GM12878 (cell line): ENCODE data around the gene TRIM7. TPM values are rescaled to one million over a fixed set of nuclear protein-coding genes. Genes with fewer than 3 reads are reported as not detected.
A peak's percentile ranks its signal among the peaks of the same experiment; 100 is the strongest.

Source experiments
- BCL11A ChIP-seq: IDR thresholded peaks from 2 replicates; pipeline ENCODE4 v1.6.1; 2011; ENCODE audit warnings: low read depth, low read length
- BHLHE40 ChIP-seq, 2 experiments: fragments of 450-650 bp in 1 of 2; IDR thresholded peaks; 2 replicates each; pipeline ENCODE4 v1.6.1; 2011 to 2017; ENCODE audit warnings: low read depth in 2 of 2, borderline replicate concordance in 1 of 2, improper control_type of control experiment in 1 of 2, low read length in 1 of 2, mild to moderate bottlenecking in 1 of 2
- CHD1 ChIP-seq: IDR thresholded peaks from 2 replicates; pipeline ENCODE4 v1.6.1; 2012; ENCODE audit warnings: low read depth, low read length, improper control_type of control experiment
- DPF2 ChIP-seq: fragments of 450-650 bp; IDR thresholded peaks from 2 replicates; pipeline ENCODE4 v1.6.1; 2017; ENCODE audit warnings: mild to moderate bottlenecking
- E2F4 ChIP-seq: IDR thresholded peaks from 2 replicates; pipeline ENCODE4 v1.6.1; 2012; ENCODE audit warnings: low read depth, low read length, improper control_type of control experiment
- FOXM1 ChIP-seq: IDR thresholded peaks from 2 replicates; pipeline ENCODE4 v1.6.1; 2012; ENCODE audit warnings: low read depth, mild to moderate bottlenecking, inconsistent platforms, low read length, moderate library complexity
- GABPA ChIP-seq: IDR thresholded peaks from 2 replicates; pipeline ENCODE4 v1.6.1; 2014; ENCODE audit warnings: antibody characterized with exemption, low read depth, mild to moderate bottlenecking, inconsistent platforms
- HDGF ChIP-seq: fragments of 450-650 bp; IDR thresholded peaks from 2 replicates; pipeline ENCODE4 v1.6.1; 2016; ENCODE audit warnings: antibody characterized with exemption
- JUNB ChIP-seq: IDR thresholded peaks from 2 replicates; pipeline ENCODE4 v1.6.1; 2016; ENCODE audit warnings: antibody characterized with exemption, mild to moderate bottlenecking
- MAX ChIP-seq: IDR thresholded peaks from 2 replicates; pipeline ENCODE4 v1.6.1; 2012; ENCODE audit warnings: low read depth, low read length, improper control_type of control experiment
- MEF2A ChIP-seq: IDR thresholded peaks from 2 replicates; pipeline ENCODE4 v1.6.1; 2011; ENCODE audit warnings: low read depth, mild to moderate bottlenecking, low read length, moderate library complexity; ENCODE audit not compliant: insufficient read depth
- MXI1 ChIP-seq: fragments of 150-350 bp; IDR thresholded peaks from 2 replicates; pipeline ENCODE4 v1.6.1; 2011; ENCODE audit warnings: low read depth, mild to moderate bottlenecking, inconsistent platforms, low read length, improper control_type of control experiment
- NKRF ChIP-seq: fragments of 450-650 bp; conservative IDR thresholded peaks from 2 replicates; pipeline ENCODE4 v1.6.1; 2017; ENCODE audit warnings: mild to moderate bottlenecking, moderate library complexity
- NR2F1 ChIP-seq: fragments of 450-650 bp; conservative IDR thresholded peaks from 2 replicates; pipeline ENCODE4 v1.6.1; 2017; ENCODE audit warnings: mild to moderate bottlenecking
- PAX5 ChIP-seq: IDR thresholded peaks from 2 replicates; pipeline ENCODE4 v1.6.1; 2011; ENCODE audit warnings: low read depth, low read length, borderline replicate concordance
- PAX8 ChIP-seq: fragments of 450-650 bp; IDR thresholded peaks from 2 replicates; pipeline ENCODE4 v1.6.1; 2017; ENCODE audit warnings: mild to moderate bottlenecking, moderate library complexity
- POLR2AphosphoS5 ChIP-seq: IDR thresholded peaks from 2 replicates; pipeline ENCODE4 v1.6.1; 2011; ENCODE audit warnings: mild to moderate bottlenecking, low read length, inconsistent platforms
- POU2F2 ChIP-seq: IDR thresholded peaks from 3 replicates; pipeline ENCODE4 v1.6.1; 2011; ENCODE audit warnings: low read depth, mild to moderate bottlenecking, low read length, borderline replicate concordance
- RCOR1 ChIP-seq: conservative IDR thresholded peaks from 2 replicates; pipeline ENCODE4 v1.6.1; 2012; ENCODE audit warnings: low read depth, low read length, improper control_type of control experiment
- SREBF1 ChIP-seq: IDR thresholded peaks from 2 replicates; pipeline ENCODE4 v1.6.1; 2012; ENCODE audit warnings: mild to moderate bottlenecking, low read length
- SRF ChIP-seq, 2 experiments: IDR thresholded peaks; 2 replicates each; pipeline ENCODE4 v1.6.1; 2011; ENCODE audit warnings: low read depth in 2 of 2, low read length in 2 of 2, mild to moderate bottlenecking in 1 of 2, moderate library complexity in 1 of 2
- STAT1 ChIP-seq: fragments of 450-650 bp; conservative IDR thresholded peaks from 2 replicates; pipeline ENCODE4 v1.6.1; 2014; ENCODE audit warnings: antibody characterized with exemption, mild to moderate bottlenecking
- TAF1 ChIP-seq: IDR thresholded peaks from 2 replicates; pipeline ENCODE4 v1.6.1; 2011; ENCODE audit warnings: mild to moderate bottlenecking, low read depth, low read length, borderline replicate concordance
- ZBED1 ChIP-seq: IDR thresholded peaks from 2 replicates; pipeline ENCODE4 v1.6.1; 2016; ENCODE audit warnings: borderline replicate concordance
- ZNF24 ChIP-seq: fragments of 450-650 bp; IDR thresholded peaks from 2 replicates; pipeline ENCODE4 v1.6.1; 2017; ENCODE audit warnings: antibody characterized with exemption, mild to moderate bottlenecking
- ZNF687 ChIP-seq: fragments of 450-650 bp; IDR thresholded peaks from 2 replicates; pipeline ENCODE4 v1.6.1; 2017; ENCODE audit warnings: mild to moderate bottlenecking, moderate library complexity
- polyA plus RNA-seq, 11 experiments: library from polyadenylated mRNA; depleted of rRNA in 4 of 11; unstranded in 6 of 11; stranded (reverse) in 5 of 11; fragments of >200 nt; fragmentation: Nextera tagmentation in 4 of 11; fragmentation: Illumina TruSeq in 1 of 11; extraction: Ambion mirVana in 4 of 11; extraction: Trizol in 1 of 11; gene quantifications; 1 replicate in 1 of 11; 2 replicates in 10 of 11; pipeline versions ENCODE4 v1.2.1 to v1.2.3, GENCODE V29; 2011 to 2016; ENCODE audit warnings: inconsistent platforms in 2 of 11, missing spikeins in 2 of 11, low read depth in 1 of 11
- total RNA-seq, 4 experiments: library from RNA; depleted of rRNA in 3 of 4; stranded (reverse); fragments of >200 nt in 3 of 4; fragmentation: Illumina TruSeq in 1 of 4; extraction: Trizol in 1 of 4; gene quantifications; 2 replicates each; pipeline versions ENCODE4 v1.2.1 to v1.2.3, GENCODE V29; 2013 to 2021

The TRIM7 gene
- total and polyA plus RNA-seq, 10 of the 15 experiments (the other 5 are each of a cell fraction or from before 2014, with no cell fraction given): 0.02 to 1.6 (median 0.41) TPM

- no peak for TF ChIP-seq ZNF687
- no peak for TF ChIP-seq DPF2
- no peak for TF ChIP-seq SREBF1
- no peak for TF ChIP-seq TAF1
- 0 out of 2 replicates have a peak, but pooled peaks have one; percentile 88 for TF ChIP-seq CHD1
- TF ChIP-seq FOXM1: no peak
- no peak for TF ChIP-seq BCL11A
- peak; percentile 99 for TF ChIP-seq ZNF24
- 0 out of 2 replicates have a peak, but pooled peaks have one; percentile 65 for TF ChIP-seq ZBED1
- no peak for TF ChIP-seq SRF (IDR thresholded peaks at IDR 0.05; ENCODE audit: low read depth in 2 of 2, low read length in 2 of 2)
- TF ChIP-seq RCOR1: no peak
- TF ChIP-seq NR2F1: peak; percentile 47; the same call in 1 of the 2 replicates
- TF ChIP-seq JUNB: no peak
- no peak for TF ChIP-seq POU2F2
- no peak for TF ChIP-seq PAX5
- no peak for TF ChIP-seq POLR2AphosphoS5
- no peak for TF ChIP-seq MXI1
- no peak for TF ChIP-seq PAX8
- no peak for TF ChIP-seq E2F4
- 0 out of 2 replicates have a peak, but pooled peaks have one; percentile 29 for TF ChIP-seq HDGF
- no peak for TF ChIP-seq BHLHE40 (IDR thresholded peaks at IDR 0.05; ENCODE audit: borderline replicate concordance in 1 of 2, low read depth in 2 of 2, low read length in 1 of 2)
- TF ChIP-seq GABPA: no peak
- no peak; the same call in 1 of the 2 replicates for TF ChIP-seq MEF2A
- TF ChIP-seq NKRF: 0 out of 2 replicates have a peak, but pooled peaks have one; percentile 7
- no peak for TF ChIP-seq STAT1
- TF ChIP-seq MAX: peak; percentile 13; the same call in 1 of the 2 replicates
These were observed 16.2 kb downstream of the TRIM7 start (continued) for GRCh38 chr5:181188700-181189362.
